SK-N-MC (cell line): ENCODE measurements around the gene MOV10L1.

ENCODE experiments used
- FOXP2 ChIP-seq: optimal IDR thresholded peaks from 2 replicates; pipeline ENCODE3; 2011; ENCODE audit warnings: mild to moderate bottlenecking, moderate library complexity; ENCODE audit not compliant: insufficient read depth; ENCODE audit errors: extremely low read length, control extremely low read depth
- POLR2AphosphoS5 ChIP-seq: IDR thresholded peaks from 2 replicates; pipeline ENCODE4 v1.6.1; 2012; ENCODE audit warnings: mild to moderate bottlenecking, low read depth, low read length, borderline replicate concordance

GRCh38 chr22:50173983-50174355 lies 84.2 kb downstream of the MOV10L1 start:
- no peak for TF ChIP-seq FOXP2
- TF ChIP-seq POLR2AphosphoS5, result no peak
